Gastrocnemius medialis (tissue), 4 donors: ENCODE results near the gene DMD. TPM values are rescaled to one million over a fixed set of nuclear protein-coding genes. Genes with fewer than 3 reads are reported as not detected.
"Not testable (repeated sequence)": the region's sequence is repeated elsewhere in the genome, so short reads cannot be mapped to it uniquely, and the experiment has no call there.

Experiments
- ATAC-seq, 2 donors: fragments of 150-250 bp; one replicate each; pipeline ENCODE4 v1.9.1; 2016
- DNase-seq, 2 donors: peaks; one replicate each; pipeline ENCODE4 v3.0.0-alpha.2; 2019
- H3K27ac ChIP-seq, 4 donors: fragments of 200-600 bp; sonication (generic); 1 replicate in 1 of 4; 2 replicates in 3 of 4; pipeline ENCODE4 v1.5.1; 2016 to 2018; ENCODE audit warnings: mild to moderate bottlenecking in 2 of 4, moderate library complexity in 1 of 4
- H3K27me3 ChIP-seq, 3 donors: fragments of 200-600 bp; sonication (generic) in 2 of 3; 1 replicate in 1 of 3; 2 replicates in 2 of 3; pipeline versions ENCODE4 v1.5.1 to v1.6.0; 2016 to 2019; ENCODE audit warnings: mild to moderate bottlenecking in 1 of 3, moderate library complexity in 1 of 3
- H3K36me3 ChIP-seq, 2 donors: fragments of 200-600 bp; sonication (generic) in 1 of 2; one replicate each; pipeline ENCODE4 v1.5.1; 2017 to 2018
- H3K4me1 ChIP-seq, 2 donors: fragments of 200-600 bp; sonication (generic) in 1 of 2; one replicate each; pipeline ENCODE4 v1.5.1; 2016 to 2017; ENCODE audit warnings: mild to moderate bottlenecking in 2 of 2
- H3K4me3 ChIP-seq, 4 donors: fragments of 200-600 bp; sonication (generic) in 3 of 4; 1 replicate in 1 of 4; 2 replicates in 3 of 4; pipeline ENCODE4 v1.5.1; 2016 to 2019; ENCODE audit warnings: mild to moderate bottlenecking in 2 of 4
- H3K9me3 ChIP-seq, 3 donors: fragments of 200-600 bp; sonication (generic) in 2 of 3; 1 replicate in 1 of 3; 2 replicates in 2 of 3; pipeline ENCODE4 v1.5.1; 2016 to 2019
- CTCF ChIP-seq, 5 experiments: fragments of 450-650 bp in 3 of 5; fragments of 200-600 bp in 2 of 5; sonication (generic) in 2 of 5; IDR thresholded peaks in 4 of 5; conservative IDR thresholded peaks in 1 of 5; 1 replicate in 4 of 5; 2 replicates in 1 of 5; pipeline ENCODE4 v1.5.1; 2016 to 2019; ENCODE audit warnings: antibody characterized with exemption in 5 of 5, mild to moderate bottlenecking in 3 of 5, moderate library complexity in 3 of 5
- POLR2A ChIP-seq, 2 donors: fragments of 450-650 bp; IDR thresholded peaks; one replicate each; pipeline ENCODE4 v1.6.1; 2017; ENCODE audit warnings: antibody characterized with exemption in 2 of 2, mild to moderate bottlenecking in 2 of 2, moderate library complexity in 2 of 2
- in situ Hi-C, 4 donors: fragments of 200-750 bp; cut with MboI; loops; one replicate each; pipeline versions ENCODE4 v1.15.0 to v1.8.0; 2017; ENCODE audit warnings: low sequenced_read_pairs in 4 of 4
- intact Hi-C: fragments of 100-400 bp; cut with DNase I; formaldehyde crosslinking; loops from one replicate; pipeline ENCODE4 v1.15.1; 2023; ENCODE audit warnings: low total_unique reads
- total RNA-seq, 4 donors: library from RNA; depleted of rRNA; stranded (reverse); fragments of >200 nt; gene quantifications; one replicate each; pipeline versions ENCODE4 v1.1.0 to v1.2.3, GENCODE V29; 2016

DMD gene
- total RNA-seq, 4 donors from 2014 or later, result 53.5 to 201 (median 98.9) TPM

DNA sequence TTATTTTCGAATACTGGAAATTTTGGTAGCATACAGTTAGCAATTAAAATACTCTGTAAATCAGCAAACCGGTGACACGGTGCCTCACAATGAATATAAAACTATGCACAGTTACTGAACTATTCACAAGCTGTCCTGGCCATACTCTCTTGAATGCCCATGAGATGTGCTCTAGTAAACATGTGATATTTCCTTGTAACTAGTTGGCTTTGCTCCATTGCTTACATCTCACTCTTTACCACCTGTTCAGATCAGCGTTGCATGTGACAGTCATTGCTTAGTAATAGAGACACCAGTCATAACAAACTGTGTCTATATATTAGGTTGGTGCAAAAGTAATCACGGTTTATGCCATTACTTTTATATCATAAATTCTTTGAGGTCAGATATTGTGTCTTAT, 1241.6 kb downstream of the DMD start:
- TF ChIP-seq POLR2A (IDR thresholded peaks at IDR 0.05), result no peak
- TF ChIP-seq CTCF (IDR thresholded peaks at IDR 0.05 in 4 of 5, conservative IDR thresholded peaks at IDR 0.05 in 1 of 5), result no peak
- H3K27me3 ChIP-seq, result no peaks in the 10 kb centered on the region
- H3K9me3 ChIP-seq, result no peaks in the 10 kb centered on the region
- DNase-seq, result no peak
- intact Hi-C loops (no loop called here), in situ Hi-C loops (no loop called here)
- no peaks in the 10 kb centered on the region for H3K36me3 ChIP-seq
- no peaks in the 10 kb centered on the region for H3K4me1 ChIP-seq
- no peak overlapping the region for H3K4me3 ChIP-seq
- ATAC-seq, result no peak
- H3K27ac ChIP-seq, result peak overlapping the region in 1 of 4 donors; percentile 11

- H3K27me3 ChIP-seq, result no peaks in the 10 kb centered on the region
- ATAC-seq, result no peak
- no peak overlapping the region for H3K27ac ChIP-seq
- in situ Hi-C loops, result no loop called here
- DNase-seq, result no peak
- intact Hi-C loops, result no loop called here
- no peak overlapping the region for H3K4me3 ChIP-seq
- H3K36me3 ChIP-seq, result no peaks in the 10 kb centered on the region
- no peaks in the 10 kb centered on the region for H3K4me1 ChIP-seq
- TF ChIP-seq CTCF (IDR thresholded peaks at IDR 0.05 in 4 of 5, conservative IDR thresholded peaks at IDR 0.05 in 1 of 5) (no peak), POLR2A (IDR thresholded peaks at IDR 0.05) (no peak)
- H3K9me3 ChIP-seq, result no peaks in the 10 kb centered on the region
Measured at GRCh38 chrX:31962256-31962655, 1249.1 kb downstream of the DMD start.

GRCh38 chrX:31934842-31935370, 1276.4 kb downstream of the DMD start:
- TF ChIP-seq POLR2A (IDR thresholded peaks at IDR 0.05) (no peak), CTCF (IDR thresholded peaks at IDR 0.05 in 4 of 5, conservative IDR thresholded peaks at IDR 0.05 in 1 of 5) (no peak)
- in situ Hi-C loops (no loop called here), intact Hi-C loops (no loop called here)
- ATAC-seq (no peak), DNase-seq (no peak)
- H3K4me1 ChIP-seq, result no peaks in the 10 kb centered on the region
- H3K9me3 ChIP-seq, result no peaks in the 10 kb centered on the region
- H3K36me3 ChIP-seq, result no peaks in the 10 kb centered on the region
- no peaks in the 10 kb centered on the region for H3K27me3 ChIP-seq
- no peak overlapping the region for H3K27ac ChIP-seq
- H3K4me3 ChIP-seq, result no peak overlapping the region

GRCh38 chrX:31934015-31934414, 1277.3 kb downstream of the DMD start:
- Histone ChIP-seq H3K4me3 (no peak overlapping the region), H3K27ac (no peak overlapping the region), H3K4me1 (no peaks in the 10 kb centered on the region), H3K9me3 (no peaks in the 10 kb centered on the region), H3K27me3 (no peaks in the 10 kb centered on the region), H3K36me3 (no peaks in the 10 kb centered on the region)
- DNase-seq (no peak), ATAC-seq (no peak)
- in situ Hi-C loops, result no loop called here
- TF ChIP-seq POLR2A (IDR thresholded peaks at IDR 0.05) (no peak), CTCF (IDR thresholded peaks at IDR 0.05 in 4 of 5, conservative IDR thresholded peaks at IDR 0.05 in 1 of 5) (no peak)
- intact Hi-C loops, result no loop called here

DNA sequence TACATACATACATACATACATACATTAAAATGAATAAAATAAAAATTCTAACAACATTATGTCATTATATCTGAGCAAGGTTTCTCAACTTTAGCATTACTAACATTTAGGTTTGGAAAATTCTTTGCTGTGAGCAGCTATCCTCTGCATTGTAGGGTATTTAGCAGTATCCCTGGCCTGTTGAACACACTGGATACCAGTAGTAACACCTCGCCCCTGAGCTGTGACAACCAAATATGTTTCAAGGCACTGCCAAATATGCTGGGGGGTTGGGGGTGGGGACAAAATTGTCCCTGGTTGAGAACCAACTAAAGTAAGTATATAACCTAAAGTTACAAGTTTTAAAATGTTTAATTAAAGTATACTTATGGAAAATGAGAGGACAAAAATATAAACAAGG, 1278.6 kb downstream of the DMD start:
- H3K27ac ChIP-seq, result no peak overlapping the region
- ATAC-seq (no peak), DNase-seq (no peak)

DNA sequence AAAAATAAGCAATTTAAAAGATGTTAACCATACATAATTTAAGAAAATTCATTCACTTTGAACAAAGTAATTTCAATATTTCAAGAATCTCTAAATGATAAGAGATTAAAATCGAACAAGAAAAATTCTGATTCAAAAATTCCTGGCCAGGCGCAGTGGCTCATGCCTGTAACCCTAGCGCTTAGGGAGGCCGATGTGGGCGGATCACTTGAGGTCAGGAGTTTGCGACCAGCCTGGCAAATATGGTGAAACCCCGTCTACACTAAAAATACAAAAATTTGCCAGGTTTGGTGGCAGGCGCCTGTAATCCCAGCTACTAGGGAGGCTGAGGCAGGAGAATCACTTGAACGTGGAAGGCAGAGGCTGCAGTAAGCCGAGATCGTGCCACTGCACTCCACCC, 1279.0 kb downstream of the DMD start:
- ATAC-seq, DNase-seq, H3K9me3 ChIP-seq, H3K4me3 ChIP-seq, H3K27me3 ChIP-seq, H3K4me1 ChIP-seq, H3K27ac ChIP-seq, in situ Hi-C loops, intact Hi-C loops, H3K36me3 ChIP-seq: not testable (repeated sequence)

More for the DNA sequence above, 1278.6 kb downstream of the DMD start:
- no peaks in the 10 kb centered on the region for H3K9me3 ChIP-seq
- H3K27me3 ChIP-seq, result no peaks in the 10 kb centered on the region
- no peak for TF ChIP-seq CTCF (IDR thresholded peaks at IDR 0.05 in 4 of 5, conservative IDR thresholded peaks at IDR 0.05 in 1 of 5)
- TF ChIP-seq POLR2A (IDR thresholded peaks at IDR 0.05), result no peak
- no peak overlapping the region for H3K4me3 ChIP-seq
- intact Hi-C loops (no loop called here), in situ Hi-C loops (no loop called here)
- no peaks in the 10 kb centered on the region for H3K4me1 ChIP-seq
- H3K36me3 ChIP-seq, result no peaks in the 10 kb centered on the region
